Measurements from ENCODE around the gene ANP32E.
"Not testable (repeated sequence)": the region's sequence is repeated elsewhere in the genome, so short reads cannot be mapped to it uniquely, and the experiment has no call there.

The ANP32E gene

GRCh38 chr1:150210706-150211105 lies 25.2 kb downstream of the ANP32E start:
- DNase-seq = no peak

GRCh38 chr1:150210091-150210490 lies 25.8 kb downstream of the ANP32E start:
- DNase-seq = no peak

GRCh38 chr1:150208460-150208859 lies 27.5 kb downstream of the ANP32E start:
- not testable (repeated sequence) for DNase-seq

- DNase-seq = no peak
Observed at GRCh38 chr1:150207281-150207971, 28.5 kb downstream of the ANP32E start.

GRCh38 chr1:150196417-150196816 lies 39.5 kb downstream of the ANP32E start:
- no peak for DNase-seq

- DNase-seq = no peak
Observed at GRCh38 chr1:150194381-150195031, 41.4 kb downstream of the ANP32E start.

- no peak for DNase-seq
Observed at GRCh38 chr1:150192012-150192411, 43.9 kb downstream of the ANP32E start.

- DNase-seq = no peak
Observed at GRCh38 chr1:150187560-150187931, 48.4 kb downstream of the ANP32E start.

GRCh38 chr1:150186789-150187559 lies 48.9 kb downstream of the ANP32E start:
- DNase-seq = peak; percentile 14

- not testable (repeated sequence) for DNase-seq
Observed at GRCh38 chr1:150186438-150186788, 49.5 kb downstream of the ANP32E start.

- no peak for DNase-seq
Observed at GRCh38 chr1:150185481-150185880, 50.4 kb downstream of the ANP32E start.

GRCh38 chr1:150183061-150183460 lies 52.9 kb downstream of the ANP32E start:
- no peak for DNase-seq

- no peak for DNase-seq
Observed at GRCh38 chr1:150182247-150182646, 53.7 kb downstream of the ANP32E start.

GRCh38 chr1:150180474-150180873 lies 55.4 kb downstream of the ANP32E start:
- no peak for DNase-seq

GRCh38 chr1:150179867-150180266 lies 56.0 kb downstream of the ANP32E start:
- DNase-seq = no peak

- DNase-seq = no peak
Observed at GRCh38 chr1:150178548-150178947, 57.4 kb downstream of the ANP32E start.

GRCh38 chr1:150176593-150176992 lies 59.3 kb downstream of the ANP32E start:
- no peak for DNase-seq

- DNase-seq = no peak
Observed at GRCh38 chr1:150173141-150173585, 62.7 kb downstream of the ANP32E start.

- DNase-seq = no peak
Observed at GRCh38 chr1:150171801-150172200, 64.1 kb downstream of the ANP32E start.

- DNase-seq = peak; percentile 47
Observed at GRCh38 chr1:150168960-150169601, 66.8 kb downstream of the ANP32E start.

Data from NCI-H1092 (cell line).